Measurements from ENCODE around the gene GTPBP3. TPM values are rescaled to one million over a fixed set of nuclear protein-coding genes. Genes with fewer than 3 reads are reported as not detected.

Gene GTPBP3
- total RNA-seq, 1 experiment from 2014 or later = 21.5 TPM

- no peak for DNase-seq (ENCODE audit: low spot score)
These were observed 9.5 kb upstream of the GTPBP3 start for GRCh38 chr19:17327654-17328516.

GRCh38 chr19:17328517-17329365 lies 8.6 kb upstream of the GTPBP3 start:
- no peak for DNase-seq (ENCODE audit: low spot score)

GRCh38 chr19:17329366-17330261 lies 7.7 kb upstream of the GTPBP3 start:
- DNase-seq (ENCODE audit: low spot score) = no peak

GRCh38 chr19:17330262-17331044 lies 6.9 kb upstream of the GTPBP3 start:
- no peak for DNase-seq (ENCODE audit: low spot score)

- no peak for DNase-seq (ENCODE audit: low spot score)
These were observed 6.3 kb upstream of the GTPBP3 start for GRCh38 chr19:17331045-17331558.

- DNase-seq (ENCODE audit: low spot score) = no peak
These were observed 5.0 kb upstream of the GTPBP3 start for GRCh38 chr19:17332360-17332676.

GRCh38 chr19:17332677-17333581 lies 4.4 kb upstream of the GTPBP3 start:
- peak; percentile 84 for DNase-seq (ENCODE audit: low spot score)

- DNase-seq (ENCODE audit: low spot score) = peak; percentile 89
These were observed 3.5 kb upstream of the GTPBP3 start for GRCh38 chr19:17333611-17334413.

GRCh38 chr19:17334414-17335409 lies 2.6 kb upstream of the GTPBP3 start, which contains the start of gene ANO8:
ANO8 (minus strand) TSS chr19:17334855; CDS start chr19:17334670, 185 bp downstream.
- peak; percentile 97 for DNase-seq (ENCODE audit: low spot score)

GRCh38 chr19:17335575-17335974 lies 1.8 kb upstream of the GTPBP3 start:
- no peak for DNase-seq (ENCODE audit: low spot score)

- DNase-seq (ENCODE audit: low spot score) = peak; percentile 29
These were observed 501 bp downstream of the GTPBP3 start for GRCh38 chr19:17337675-17338432.

- no peak for DNase-seq (ENCODE audit: low spot score)
These were observed 1.2 kb downstream of the GTPBP3 start for GRCh38 chr19:17338433-17339078.

- DNase-seq (ENCODE audit: low spot score) = no peak
These were observed 1.9 kb downstream of the GTPBP3 start for GRCh38 chr19:17339088-17339741.

- no peak for DNase-seq (ENCODE audit: low spot score)
These were observed 3.0 kb downstream of the GTPBP3 start for GRCh38 chr19:17340302-17340870.

- no peak for DNase-seq (ENCODE audit: low spot score)
These were observed 3.6 kb downstream of the GTPBP3 start for GRCh38 chr19:17340871-17341357.

All from A172 (cell line).